ENCODE data around the gene ZKSCAN4. TPM values are rescaled to one million over a fixed set of nuclear protein-coding genes. Genes with fewer than 3 reads are reported as not detected.

The ZKSCAN4 gene
- total RNA-seq, 2 donors from 2014 or later: 1.8 to 2.0 TPM

- TF ChIP-seq CTCF (IDR thresholded peaks at IDR 0.05): no peak
- Histone ChIP-seq H3K27ac (no peak overlapping the region), H3K9me3 (no peaks in the 10 kb centered on the region), H3K4me1 (no peaks in the 10 kb centered on the region), H3K4me3 (no peak overlapping the region), H3K27me3 (no peaks in the 10 kb centered on the region), H3K36me3 (peaks cover 23% of the 10 kb centered on the region)
- no peak for DNase-seq (ENCODE audit: low spot score)
Measured at GRCh38 chr6:28235912-28236452, 16.1 kb downstream of the ZKSCAN4 start.

- no peak for DNase-seq (ENCODE audit: low spot score)
- Histone ChIP-seq H3K36me3 (peaks cover 55% of the 10 kb centered on the region), H3K4me3 (no peak overlapping the region), H3K27ac (no peak overlapping the region), H3K27me3 (no peaks in the 10 kb centered on the region), H3K9me3 (no peaks in the 10 kb centered on the region), H3K4me1 (no peaks in the 10 kb centered on the region)
- no peak for TF ChIP-seq CTCF (IDR thresholded peaks at IDR 0.05)
Measured at GRCh38 chr6:28232785-28233184, 19.3 kb downstream of the ZKSCAN4 start.

- no peaks in the 10 kb centered on the region for H3K27me3 ChIP-seq
- no peak overlapping the region for H3K4me3 ChIP-seq
- no peak overlapping the region for H3K27ac ChIP-seq
- no peaks in the 10 kb centered on the region for H3K9me3 ChIP-seq
- no peak for TF ChIP-seq CTCF (IDR thresholded peaks at IDR 0.05)
- H3K36me3 ChIP-seq: peaks cover 46% of the 10 kb centered on the region
- no peak for DNase-seq (ENCODE audit: low spot score)
- peaks cover 0 to 18% of the 10 kb centered on the region in 2 donors for H3K4me1 ChIP-seq
Measured at GRCh38 chr6:28226460-28226859, 25.6 kb downstream of the ZKSCAN4 start.

GRCh38 chr6:28225056-28225834, 26.8 kb downstream of the ZKSCAN4 start, which contains the start of gene ZSCAN9:
TSS of gene ZSCAN9 (plus strand) at chr6:28225275. CDS start at chr6:28227085, 1,810 bp downstream.
- Histone ChIP-seq H3K4me1 (peaks cover 0 to 18% of the 10 kb centered on the region in 2 donors), H3K36me3 (peaks cover 34% of the 10 kb centered on the region), H3K27me3 (no peaks in the 10 kb centered on the region), H3K4me3 (peak within 1 kb of the TSS; percentile 67 to 71), H3K9me3 (no peaks in the 10 kb centered on the region), H3K27ac (peak within 1 kb of the TSS; percentile 73 to 78)
- DNase-seq (ENCODE audit: low spot score): peak; percentile 84
- TF ChIP-seq CTCF (IDR thresholded peaks at IDR 0.05): no peak

GRCh38 chr6:28224131-28225055, 27.7 kb downstream of the ZKSCAN4 start:
- DNase-seq (ENCODE audit: low spot score): no peak
- TF ChIP-seq CTCF (IDR thresholded peaks at IDR 0.05): no peak
- peaks cover 0 to 18% of the 10 kb centered on the region in 2 donors for H3K4me1 ChIP-seq
- H3K27ac ChIP-seq: peak overlapping the region; percentile 73 to 78
- H3K9me3 ChIP-seq: no peaks in the 10 kb centered on the region
- H3K27me3 ChIP-seq: no peaks in the 10 kb centered on the region
- peak overlapping the region; percentile 67 to 71 for H3K4me3 ChIP-seq
- peaks cover 26% of the 10 kb centered on the region for H3K36me3 ChIP-seq

Measured in right atrium auricular region (tissue), 2 donors.